Measurements from ENCODE around the gene SLC26A11.

The SLC26A11 gene

DNA sequence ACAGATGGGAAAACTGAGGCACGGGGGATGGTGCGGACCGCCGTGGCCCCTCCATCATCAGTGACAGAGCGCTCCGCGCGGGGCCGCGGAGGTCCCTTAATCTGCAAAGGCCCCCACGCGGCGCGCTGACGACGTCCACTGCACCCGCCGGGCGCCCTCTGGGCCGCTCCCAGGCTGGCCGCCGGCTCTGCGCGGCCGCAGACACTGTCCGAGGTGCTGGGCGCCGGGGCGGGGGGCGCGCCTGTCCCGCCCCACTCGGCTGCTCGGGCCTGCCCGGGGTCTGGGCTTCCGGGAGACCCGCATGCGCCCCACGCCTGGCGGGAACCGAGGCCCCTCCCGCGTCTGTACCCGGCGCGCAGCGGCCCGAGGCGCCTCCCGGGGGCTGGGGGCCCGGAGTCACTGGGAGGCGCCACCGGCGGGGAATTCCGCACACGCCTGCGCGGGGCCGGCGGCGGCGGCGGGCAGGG is 39.9 kb downstream of the SLC26A11 start:
- Mint-ChIP-seq H3K36me3 (ENCODE audit: low read depth) (no peaks in the 10 kb centered on the region), H3K27ac (no peak overlapping the region), H3K4me1 (peaks cover 48% of the 10 kb centered on the region), H3K4me3 (peak overlapping the region; percentile 84), H3K27me3 (ENCODE audit: low read depth, poor library complexity) (peaks cover 14% of the 10 kb centered on the region), H3K9me3 (no peaks in the 10 kb centered on the region)
- peak; percentile 85 for DNase-seq
- TF ChIP-seq, protein P1, sequence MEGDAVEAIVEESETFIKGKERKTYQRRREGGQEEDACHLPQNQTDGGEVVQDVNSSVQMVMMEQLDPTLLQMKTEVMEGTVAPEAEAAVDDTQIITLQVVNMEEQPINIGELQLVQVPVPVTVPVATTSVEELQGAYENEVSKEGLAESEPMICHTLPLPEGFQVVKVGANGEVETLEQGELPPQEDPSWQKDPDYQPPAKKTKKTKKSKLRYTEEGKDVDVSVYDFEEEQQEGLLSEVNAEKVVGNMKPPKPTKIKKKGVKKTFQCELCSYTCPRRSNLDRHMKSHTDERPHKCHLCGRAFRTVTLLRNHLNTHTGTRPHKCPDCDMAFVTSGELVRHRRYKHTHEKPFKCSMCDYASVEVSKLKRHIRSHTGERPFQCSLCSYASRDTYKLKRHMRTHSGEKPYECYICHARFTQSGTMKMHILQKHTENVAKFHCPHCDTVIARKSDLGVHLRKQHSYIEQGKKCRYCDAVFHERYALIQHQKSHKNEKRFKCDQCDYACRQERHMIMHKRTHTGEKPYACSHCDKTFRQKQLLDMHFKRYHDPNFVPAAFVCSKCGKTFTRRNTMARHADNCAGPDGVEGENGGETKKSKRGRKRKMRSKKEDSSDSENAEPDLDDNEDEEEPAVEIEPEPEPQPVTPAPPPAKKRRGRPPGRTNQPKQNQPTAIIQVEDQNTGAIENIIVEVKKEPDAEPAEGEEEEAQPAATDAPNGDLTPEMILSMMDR (IDR thresholded peaks at IDR 0.05) = no peak

DNA sequence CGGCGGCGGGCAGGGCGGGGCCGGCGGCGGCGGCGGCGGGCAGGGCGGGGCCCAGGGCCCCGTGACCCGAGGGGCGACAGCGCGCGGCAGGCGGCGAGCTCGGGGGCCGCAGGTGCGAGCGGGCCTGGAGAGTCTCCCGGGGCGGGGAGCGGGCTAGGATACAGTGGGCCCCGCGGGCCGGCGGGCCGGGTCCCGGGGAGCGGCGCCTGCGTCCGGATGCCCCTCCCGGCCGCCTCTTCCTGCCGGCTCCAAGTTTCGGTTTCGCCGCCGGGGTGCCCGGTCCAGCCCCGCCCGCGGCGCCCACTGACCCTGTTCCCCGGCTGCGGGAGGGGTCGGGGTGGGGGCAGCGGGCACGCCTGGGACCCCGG is 40.5 kb downstream of the SLC26A11 start, which contains the start of gene RNF213:
Gene RNF213, plus strand, starts transcription at position 62 of the 368 bp plus-strand sequence. CDS start 2,830 bp downstream, outside the sequence.
- TF ChIP-seq, protein P1 (IDR thresholded peaks at IDR 0.05) = no peak
- DNase-seq = peak; percentile 70
- Mint-ChIP-seq H3K27ac (no peak within 1 kb of the TSS), H3K9me3 (no peaks in the 10 kb centered on the region), H3K4me1 (peaks cover 48% of the 10 kb centered on the region), H3K4me3 (peak within 1 kb of the TSS; percentile 88), H3K36me3 (ENCODE audit: low read depth) (peaks cover 3% of the 10 kb centered on the region), H3K27me3 (ENCODE audit: low read depth, poor library complexity) (peaks cover 14% of the 10 kb centered on the region)

DNA sequence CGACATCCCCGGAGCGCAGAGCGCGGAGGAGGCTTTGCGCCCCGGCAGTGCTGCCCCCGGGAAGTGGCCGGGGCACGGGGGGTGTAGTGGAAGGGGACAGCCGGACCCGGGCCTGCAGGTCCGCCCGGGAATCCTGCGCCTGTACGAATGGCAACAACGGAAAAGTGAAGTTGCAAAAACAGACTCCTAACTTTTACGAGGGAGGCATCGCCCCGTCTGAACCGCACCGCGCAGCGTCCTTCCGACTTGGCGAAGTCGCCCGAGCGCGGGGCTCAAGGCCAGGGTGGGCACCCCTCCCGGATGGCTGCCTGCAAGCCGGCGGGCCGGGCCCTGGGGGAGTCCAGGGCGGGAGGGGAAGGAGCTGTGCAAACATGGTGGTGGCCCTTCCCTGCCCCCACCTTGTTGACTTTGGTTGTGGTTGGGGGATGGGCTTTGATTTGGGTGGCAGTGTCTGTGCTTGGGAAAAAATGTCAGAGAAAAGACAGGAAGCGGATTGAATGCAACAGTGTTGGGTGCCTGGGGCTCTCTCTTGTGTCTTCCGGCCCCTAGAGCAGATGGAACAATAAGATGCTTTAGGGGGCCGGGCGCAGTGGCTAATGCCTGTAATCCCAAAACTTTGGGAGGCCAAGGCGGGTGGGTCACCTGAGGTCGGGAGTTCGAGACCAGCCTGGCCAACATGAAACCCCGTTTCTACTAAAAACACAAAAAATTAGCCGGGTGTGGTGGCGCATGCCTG is 41.1 kb downstream of the SLC26A11 start:
- no peaks in the 10 kb centered on the region for H3K9me3 Mint-ChIP-seq
- peaks cover 48% of the 10 kb centered on the region for H3K4me1 Mint-ChIP-seq
- DNase-seq = peak; percentile 52
- H3K27me3 Mint-ChIP-seq (ENCODE audit: low read depth, poor library complexity) = peaks cover 14% of the 10 kb centered on the region
- H3K27ac Mint-ChIP-seq = no peak overlapping the region
- TF ChIP-seq, protein P1 (IDR thresholded peaks at IDR 0.05) = no peak
- peaks cover 5% of the 10 kb centered on the region for H3K36me3 Mint-ChIP-seq (ENCODE audit: low read depth)
- H3K4me3 Mint-ChIP-seq = peak overlapping the region; percentile 88

DNA sequence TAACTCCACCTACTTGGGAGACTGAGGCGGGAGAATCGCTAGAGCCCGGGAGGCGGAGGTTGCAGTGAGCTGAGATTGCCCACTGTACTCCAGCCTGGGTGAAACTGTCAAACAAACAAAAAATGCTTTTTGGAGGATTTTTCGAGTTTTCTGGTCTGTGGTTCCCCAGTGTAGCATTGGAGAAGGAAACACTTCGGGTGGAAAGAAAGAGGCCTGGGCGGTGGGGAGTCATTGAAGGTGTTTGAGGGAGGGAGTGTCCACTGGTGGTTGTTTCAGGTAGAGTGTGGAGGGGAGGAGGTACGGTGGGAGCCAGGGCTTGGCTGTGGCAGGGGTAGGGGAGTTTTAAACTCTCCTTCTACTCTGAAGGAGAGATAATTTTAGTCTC is 41.7 kb downstream of the SLC26A11 start:
- TF ChIP-seq, protein P1 (IDR thresholded peaks at IDR 0.05) = no peak
- H3K9me3 Mint-ChIP-seq = no peaks in the 10 kb centered on the region
- H3K27ac Mint-ChIP-seq = peak overlapping the region; percentile 12
- H3K4me3 Mint-ChIP-seq = peak overlapping the region; percentile 88
- H3K4me1 Mint-ChIP-seq = peaks cover 48% of the 10 kb centered on the region
- peaks cover 5% of the 10 kb centered on the region for H3K36me3 Mint-ChIP-seq (ENCODE audit: low read depth)
- peaks cover 14% of the 10 kb centered on the region for H3K27me3 Mint-ChIP-seq (ENCODE audit: low read depth, poor library complexity)
- no peak for DNase-seq

DNA sequence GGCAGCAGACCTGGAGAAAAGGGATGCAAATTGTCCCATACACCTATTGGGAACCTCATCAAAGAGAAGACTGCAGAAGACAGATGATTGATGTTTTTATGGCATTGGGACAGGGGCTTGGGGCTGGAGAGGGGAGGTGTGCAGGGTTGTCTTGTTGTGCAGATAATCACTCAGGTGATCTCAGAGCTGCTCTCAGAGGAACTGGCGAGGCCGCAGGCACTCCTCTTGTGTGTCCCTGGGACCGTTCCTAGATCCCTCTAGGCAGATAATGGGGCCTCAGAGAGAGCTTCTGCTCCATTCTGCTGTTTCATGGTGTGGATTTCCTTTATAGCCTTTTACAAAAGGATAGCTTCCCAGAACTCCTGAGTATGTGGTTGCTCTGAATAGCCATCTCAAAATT is 42.1 kb downstream of the SLC26A11 start:
- H3K9me3 Mint-ChIP-seq = no peaks in the 10 kb centered on the region
- TF ChIP-seq, protein P1 (IDR thresholded peaks at IDR 0.05) = no peak

More for the DNA sequence above, 42.1 kb downstream of the SLC26A11 start:
- Mint-ChIP-seq H3K27me3 (ENCODE audit: low read depth, poor library complexity) (peaks cover 14% of the 10 kb centered on the region), H3K4me1 (peaks cover 47% of the 10 kb centered on the region), H3K4me3 (peak overlapping the region; percentile 88), H3K27ac (no peak overlapping the region), H3K36me3 (ENCODE audit: low read depth) (peaks cover 5% of the 10 kb centered on the region)
- DNase-seq = no peak
